HepG2 (cell line): ENCODE results near the gene SIRPA. TPM values are rescaled to one million over a fixed set of nuclear protein-coding genes. Genes with fewer than 3 reads are reported as not detected.

ENCODE experiments used
- ATAC-seq: fragments of 200-7000 bp; cut with Tn5 transposase; 3 replicates; pipeline ENCODE4 v1.9.1; 2020; ENCODE audit warnings: mild to moderate bottlenecking, moderate library complexity
- BruUV-seq: library from RNA; stranded (reverse); fragments of 400-500 nt; replicated peaks from 2 replicates; lab custom pipeline; 2021; lab: Mats Ljungman, UMichigan
- CTCF ChIA-PET: fragments of 300-600 bp; formaldehyde crosslinking; extraction: SDS; loops from one replicate; lab custom pipeline; 2021; ENCODE audit warnings: low total read pairs, inconsistent platforms, low intra/inter-chr PET ratio; lab: Yijun Ruan, JAX
- POLR2A ChIA-PET: fragments of 350-600 bp; sonication (Branson Sonifier 250); formaldehyde crosslinking; loops from one replicate; lab custom pipeline; 2020; ENCODE audit warnings: antibody characterized with exemption, inconsistent platforms; lab: Yijun Ruan, JAX
- DNase-seq: peaks from one replicate; pipeline ENCODE4 v3.0.0-alpha.2; 2015; ENCODE audit warnings: low spot score
- FAIRE-seq: peaks from 3 replicates; lab custom pipeline; 2011; peaks lifted over from hg19 to GRCh38; lab: Jason Lieb, UNC
- H2AFZ ChIP-seq: one replicate; pipeline ENCODE4 v1.6.1; 2011; ENCODE audit warnings: low read length, inconsistent platforms
- H3K27ac ChIP-seq: fragments of 300-600 bp; 3 replicates; pipeline ENCODE4 v1.8.0; 2011; ENCODE audit warnings: mixed run types, mild to moderate bottlenecking, mixed read lengths, low read length, inconsistent platforms; ENCODE audit not compliant: insufficient read depth; ENCODE audit errors: extremely low read length
- H3K27me3 ChIP-seq, 2 experiments: fragments of 200-600 bp in 1 of 2; 2 replicates in 1 of 2; 3 replicates in 1 of 2; pipeline versions ENCODE4 v1.6.0 to v1.8.0; 2011; ENCODE audit warnings: low read length in 2 of 2, mild to moderate bottlenecking in 2 of 2, moderate library complexity in 2 of 2, inconsistent platforms in 1 of 2; ENCODE audit not compliant: insufficient read depth in 2 of 2, control insufficient read depth in 1 of 2
- H3K36me3 ChIP-seq, 2 experiments: fragments of 200-600 bp in 1 of 2; replicated peaks in 1 of 2; 2 replicates in 1 of 2; 3 replicates in 1 of 2; pipeline versions ENCODE4 v1.5.1 to v1.8.0; 2011; ENCODE audit warnings: low read length in 2 of 2, inconsistent platforms in 1 of 2; ENCODE audit not compliant: insufficient read depth in 2 of 2, control insufficient read depth in 1 of 2
- H3K4me1 ChIP-seq: 2 replicates; pipeline ENCODE4 v1.5.1; 2012; ENCODE audit warnings: low read length, inconsistent platforms; ENCODE audit not compliant: insufficient read depth
- H3K4me2 ChIP-seq: 2 replicates; pipeline ENCODE4 v1.6.0; 2011; ENCODE audit warnings: low read depth, low read length, inconsistent platforms
- H3K4me3 ChIP-seq, 3 experiments: fragments of 200-600 bp in 1 of 3; sonication (generic), shearing (Covaris generic) in 1 of 3; replicated peaks in 1 of 3; 2 replicates each; pipeline ENCODE4 v1.5.1; 2011 to 2016; ENCODE audit warnings: low read length in 3 of 3, inconsistent platforms in 2 of 3, low read depth in 2 of 3, mild to moderate bottlenecking in 2 of 3, control low read depth in 1 of 3, mixed read lengths in 1 of 3; ENCODE audit not compliant: insufficient read depth in 1 of 3
- H3K79me2 ChIP-seq: one replicate; pipeline ENCODE4 v1.6.1; 2011; ENCODE audit warnings: low read length, inconsistent platforms; ENCODE audit not compliant: insufficient read depth
- H3K9ac ChIP-seq: 2 replicates; pipeline ENCODE4 v1.6.0; 2011; ENCODE audit warnings: mild to moderate bottlenecking, low read depth, low read length, inconsistent platforms; ENCODE audit not compliant: insufficient read depth
- H3K9me3 ChIP-seq: 2 replicates; pipeline ENCODE4 v1.5.1; 2012; ENCODE audit warnings: mild to moderate bottlenecking, low read length
- H4K20me1 ChIP-seq: 2 replicates; pipeline ENCODE4 v1.6.0; 2011; ENCODE audit warnings: inconsistent platforms, mild to moderate bottlenecking, low read length, moderate library complexity; ENCODE audit not compliant: insufficient read depth
- AFF4 ChIP-seq: sonication (generic); formaldehyde crosslinking; IDR thresholded peaks from 2 replicates; pipeline ENCODE4 v1.4.0; 2020; ENCODE audit warnings: missing genetic modification reagents
- AGO1 ChIP-seq: fragments of 200-400 bp; formaldehyde crosslinking; IDR thresholded peaks from 2 replicates; pipeline ENCODE4 v1.6.1; 2017; ENCODE audit warnings: mild to moderate bottlenecking, low read depth, low read length, moderate library complexity; ENCODE audit not compliant: poor library complexity, severe bottlenecking
- CEBPG ChIP-seq: IDR thresholded peaks from 2 replicates; pipeline ENCODE4 v1.6.1; 2016
- CENPT ChIP-seq: sonication (generic); formaldehyde crosslinking; IDR thresholded peaks from 2 replicates; pipeline ENCODE4 v1.8.0; 2022; ENCODE audit warnings: low read depth, mild to moderate bottlenecking, moderate library complexity, missing genetic modification reagents
- GRHL1 ChIP-seq: sonication (generic); formaldehyde crosslinking; conservative IDR thresholded peaks from 2 replicates; pipeline ENCODE4 v1.8.0; 2022; ENCODE audit warnings: missing genetic modification reagents
- HNF1B ChIP-seq: sonication (generic); formaldehyde crosslinking; IDR thresholded peaks from 2 replicates; pipeline ENCODE4 v1.5.1; 2020; ENCODE audit warnings: mild to moderate bottlenecking, moderate library complexity, missing genetic modification reagents
- KAT7 ChIP-seq: IDR thresholded peaks from 2 replicates; pipeline ENCODE4 v1.6.1; 2018; ENCODE audit warnings: borderline replicate concordance, missing compliant biosample characterization
- THAP8 ChIP-seq: sonication (generic); formaldehyde crosslinking; IDR thresholded peaks from 2 replicates; pipeline ENCODE4 v1.5.1; 2020; ENCODE audit warnings: missing genetic modification reagents, mild to moderate bottlenecking, borderline replicate concordance
- ZNF550 ChIP-seq: sonication (generic); formaldehyde crosslinking; IDR thresholded peaks from 2 replicates; pipeline ENCODE4 v1.4.0; 2020; ENCODE audit warnings: mild to moderate bottlenecking, missing genetic modification reagents, borderline replicate concordance
- ZNF569 ChIP-seq: sonication (generic); formaldehyde crosslinking; IDR thresholded peaks from 2 replicates; pipeline ENCODE4 v1.5.0; 2020; ENCODE audit warnings: mild to moderate bottlenecking, missing genetic modification reagents, moderate library complexity, borderline replicate concordance
- ZNF660 ChIP-seq: sonication (generic); formaldehyde crosslinking; IDR thresholded peaks from 2 replicates; pipeline ENCODE4 v1.5.1; 2020; ENCODE audit warnings: mild to moderate bottlenecking, low read depth, missing genetic modification reagents, borderline replicate concordance
- WGBS: methylation state at CpG from one replicate; pipeline ENCODE4 v1.1.6; 2017; ENCODE audit warnings: low lambda C conversion rate; 5-methylcytosine and 5-hydroxymethylcytosine counted together
- in situ Hi-C: cut with HindIII; loops from 2 replicates; pipeline ENCODE4 v1.10.0; 2017; ENCODE audit warnings: low pct_unique_long_range_greater_than_20kb; ENCODE audit not compliant: extremely low pct_ligation_motif_present
- intact Hi-C: fragments of 100-400 bp; cut with micrococcal nuclease; formaldehyde crosslinking; loops from one replicate; pipeline ENCODE4 v1.10.0; 2022; ENCODE audit not compliant: unreplicated experiment
- polyA plus RNA-seq, 8 experiments: library from polyadenylated mRNA; depleted of rRNA in 3 of 8; stranded (reverse) in 7 of 8; unstranded in 1 of 8; fragments of >200 nt; fragmentation: Illumina TruSeq in 4 of 8; extraction: Trizol in 4 of 8; gene quantifications; 2 replicates each; pipeline versions ENCODE4 v1.2.1 to v1.2.3, GENCODE V29; 2011 to 2016; ENCODE audit warnings: low read depth in 4 of 8, missing spikeins in 1 of 8, mixed read lengths in 1 of 8; ENCODE audit not compliant: insufficient read depth in 1 of 8
- total RNA-seq, 5 experiments: library from RNA; depleted of rRNA; stranded (reverse); fragments of >200 nt; fragmentation: Illumina TruSeq; extraction: Trizol; gene quantifications; 2 replicates each; pipeline ENCODE4 v1.2.3, GENCODE V29; 2016; ENCODE audit warnings: low read depth in 1 of 5

SIRPA gene
- total and polyA plus RNA-seq, 2 of the 13 experiments (the other 11 are each of a cell fraction or from before 2014, with no cell fraction given): 7.2 to 17.6 TPM

GRCh38 chr20:1861347-1861976, 33.7 kb upstream of the SIRPA start:
- Histone ChIP-seq H3K36me3 (no peaks in the 10 kb centered on the region), H2AFZ (no peak overlapping the region), H3K4me3 (no peak overlapping the region), H3K4me1 (peaks cover 32% of the 10 kb centered on the region), H3K9ac (no peak overlapping the region), H3K4me2 (no peak overlapping the region), H3K79me2 (no peaks in the 10 kb centered on the region), H3K27ac (no peak overlapping the region), H3K9me3 (no peaks in the 10 kb centered on the region), H3K27me3 (no peaks in the 10 kb centered on the region), H4K20me1 (no peaks in the 10 kb centered on the region)
- POLR2A ChIA-PET: no interaction called here
- FAIRE-seq (peak; percentile 26), DNase-seq (no peak), ATAC-seq (no peak)
- BruUV-seq: no TSS peak
- CTCF ChIA-PET: no interaction called here
- in situ Hi-C loops (no loop called here), intact Hi-C loops (no loop called here)
- 77% methylated on average over 13 of the region's 13 CpGs for WGBS
- no peak for TF ChIP-seq AGO1
- TF ChIP-seq CEBPG (CRISPR knock-in tag): no peak
- TF ChIP-seq AFF4 (CRISPR knock-in tag): no peak
- TF ChIP-seq GRHL1 (CRISPR knock-in tag): no peak
- TF ChIP-seq CENPT: no peak
- no peak for TF ChIP-seq HNF1B (CRISPR knock-in tag)
- no peak for TF ChIP-seq THAP8 (CRISPR knock-in tag)
- TF ChIP-seq ZNF569 (CRISPR knock-in tag): no peak
- no peak for TF ChIP-seq KAT7 (CRISPR knock-in tag)
- TF ChIP-seq ZNF660 (CRISPR knock-in tag): no peak
- no peak for TF ChIP-seq ZNF550 (CRISPR knock-in tag)
